Neutrophil (primary cell): ENCODE data around the gene REEP1.

ENCODE experiments used
- H3K27ac ChIP-seq: fragments of 200-600 bp; sonication (generic); 2 replicates; pipeline ENCODE4 v1.5.1; 2016; ENCODE audit warnings: mild to moderate bottlenecking, moderate library complexity
- H3K27me3 ChIP-seq: fragments of 200-600 bp; sonication (generic); 2 replicates; pipeline ENCODE4 v1.6.0; 2016; ENCODE audit warnings: mild to moderate bottlenecking
- H3K36me3 ChIP-seq: fragments of 200-600 bp; sonication (generic); 2 replicates; pipeline ENCODE4 v1.5.1; 2017
- H3K4me1 ChIP-seq, 2 experiments: fragments of 200-600 bp in 1 of 2; sonication (generic) in 1 of 2; 1 replicate in 1 of 2; 2 replicates in 1 of 2; pipeline versions ENCODE4 v1.5.1 to v1.6.1; 2013 to 2016; ENCODE audit warnings: low read depth in 1 of 2, low read length in 1 of 2, mild to moderate bottlenecking in 1 of 2, moderate library complexity in 1 of 2; ENCODE audit not compliant: control insufficient read depth in 1 of 2, insufficient read depth in 1 of 2
- H3K4me3 ChIP-seq, 2 experiments: fragments of 200-600 bp in 1 of 2; sonication (generic) in 1 of 2; 1 replicate in 1 of 2; 2 replicates in 1 of 2; pipeline ENCODE4 v1.5.1; 2013 to 2016; ENCODE audit warnings: low read depth in 1 of 2, low read length in 1 of 2, mild to moderate bottlenecking in 1 of 2, moderate library complexity in 1 of 2
- H3K9me3 ChIP-seq: fragments of 200-600 bp; sonication (generic); 2 replicates; pipeline ENCODE4 v1.5.1; 2016
- TF ChIP-seq, protein P1 (sequence below): fragments of 200-600 bp; sonication (generic); IDR thresholded peaks from 2 replicates; pipeline ENCODE4 v1.5.1; 2016; ENCODE audit warnings: antibody characterized with exemption

Gene REEP1

DNA sequence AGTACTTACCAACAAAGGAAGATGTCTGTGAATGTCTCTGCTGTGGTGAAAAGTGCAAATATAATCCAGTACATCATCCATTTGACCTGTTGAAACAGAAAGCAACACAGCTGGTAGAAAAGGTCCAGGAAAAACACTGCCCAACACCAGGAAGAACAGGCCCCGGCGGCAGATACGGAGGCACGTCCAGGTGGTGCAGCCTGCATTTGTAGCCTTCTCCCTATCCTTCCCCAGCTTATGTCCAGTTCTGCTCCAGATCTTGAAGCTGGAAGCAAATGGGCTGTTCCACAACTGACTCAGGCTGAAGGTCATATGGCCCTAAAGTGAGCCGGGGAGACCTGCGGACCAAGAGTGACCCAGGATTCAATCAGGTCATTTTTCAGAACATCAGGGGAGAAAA, 73.5 kb downstream of the REEP1 start:
- TF ChIP-seq, protein P1, sequence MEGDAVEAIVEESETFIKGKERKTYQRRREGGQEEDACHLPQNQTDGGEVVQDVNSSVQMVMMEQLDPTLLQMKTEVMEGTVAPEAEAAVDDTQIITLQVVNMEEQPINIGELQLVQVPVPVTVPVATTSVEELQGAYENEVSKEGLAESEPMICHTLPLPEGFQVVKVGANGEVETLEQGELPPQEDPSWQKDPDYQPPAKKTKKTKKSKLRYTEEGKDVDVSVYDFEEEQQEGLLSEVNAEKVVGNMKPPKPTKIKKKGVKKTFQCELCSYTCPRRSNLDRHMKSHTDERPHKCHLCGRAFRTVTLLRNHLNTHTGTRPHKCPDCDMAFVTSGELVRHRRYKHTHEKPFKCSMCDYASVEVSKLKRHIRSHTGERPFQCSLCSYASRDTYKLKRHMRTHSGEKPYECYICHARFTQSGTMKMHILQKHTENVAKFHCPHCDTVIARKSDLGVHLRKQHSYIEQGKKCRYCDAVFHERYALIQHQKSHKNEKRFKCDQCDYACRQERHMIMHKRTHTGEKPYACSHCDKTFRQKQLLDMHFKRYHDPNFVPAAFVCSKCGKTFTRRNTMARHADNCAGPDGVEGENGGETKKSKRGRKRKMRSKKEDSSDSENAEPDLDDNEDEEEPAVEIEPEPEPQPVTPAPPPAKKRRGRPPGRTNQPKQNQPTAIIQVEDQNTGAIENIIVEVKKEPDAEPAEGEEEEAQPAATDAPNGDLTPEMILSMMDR = no peak
- Histone ChIP-seq H3K36me3 (no peaks in the 10 kb centered on the region), H3K27ac (no peak overlapping the region), H3K4me1 (no peaks in the 10 kb centered on the region), H3K4me3 (no peak overlapping the region), H3K9me3 (no peaks in the 10 kb centered on the region), H3K27me3 (no peaks in the 10 kb centered on the region)

DNA sequence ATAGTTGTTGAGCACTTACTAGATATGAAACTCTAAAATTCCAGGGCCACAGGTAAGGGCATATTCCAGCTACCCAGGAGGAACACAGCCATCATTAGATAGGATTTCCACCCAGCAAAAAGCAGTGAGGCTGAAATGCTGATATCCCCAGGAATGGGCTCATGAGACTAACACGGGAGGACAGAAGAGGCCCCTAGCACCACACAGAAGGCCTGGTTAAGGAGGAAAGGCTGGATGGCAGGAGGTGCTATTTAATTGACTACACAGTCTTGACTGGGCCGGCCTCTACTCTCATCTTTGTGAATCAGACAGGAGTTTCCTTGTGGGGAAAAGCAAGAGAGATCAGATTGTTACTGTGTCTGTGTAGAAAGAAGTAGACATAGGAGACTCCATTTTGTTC, 76.4 kb downstream of the REEP1 start:
- H3K27ac ChIP-seq = no peak overlapping the region
- H3K4me3 ChIP-seq = no peak overlapping the region
- H3K36me3 ChIP-seq = no peaks in the 10 kb centered on the region
- no peaks in the 10 kb centered on the region for H3K27me3 ChIP-seq
- TF ChIP-seq, protein P1 = no peak
- no peaks in the 10 kb centered on the region for H3K9me3 ChIP-seq
- no peaks in the 10 kb centered on the region for H3K4me1 ChIP-seq

DNA sequence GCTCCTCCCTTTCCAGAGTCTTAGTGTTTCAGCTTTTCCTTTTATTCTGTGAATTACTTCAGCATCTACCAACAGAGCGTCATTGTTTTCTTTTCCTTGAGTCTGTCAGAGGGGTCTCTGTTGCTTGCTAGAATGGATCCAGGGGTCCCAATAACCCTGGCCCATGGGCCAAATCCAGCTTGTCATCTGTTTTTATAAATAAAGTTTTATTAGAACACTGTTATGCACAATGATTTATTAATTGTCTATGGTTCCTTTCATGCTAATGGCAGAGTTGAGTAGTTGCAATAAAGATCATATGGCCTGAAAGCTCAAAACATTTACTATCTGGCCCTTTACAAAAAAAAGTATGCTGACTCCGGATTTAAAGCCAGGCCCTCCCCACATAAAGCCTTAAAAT, 79.3 kb downstream of the REEP1 start:
- Histone ChIP-seq H3K9me3 (no peaks in the 10 kb centered on the region), H3K27ac (no peak overlapping the region), H3K4me3 (no peak overlapping the region), H3K27me3 (peaks cover 23% of the 10 kb centered on the region), H3K4me1 (no peaks in the 10 kb centered on the region), H3K36me3 (no peaks in the 10 kb centered on the region)
- TF ChIP-seq, protein P1 = no peak

DNA sequence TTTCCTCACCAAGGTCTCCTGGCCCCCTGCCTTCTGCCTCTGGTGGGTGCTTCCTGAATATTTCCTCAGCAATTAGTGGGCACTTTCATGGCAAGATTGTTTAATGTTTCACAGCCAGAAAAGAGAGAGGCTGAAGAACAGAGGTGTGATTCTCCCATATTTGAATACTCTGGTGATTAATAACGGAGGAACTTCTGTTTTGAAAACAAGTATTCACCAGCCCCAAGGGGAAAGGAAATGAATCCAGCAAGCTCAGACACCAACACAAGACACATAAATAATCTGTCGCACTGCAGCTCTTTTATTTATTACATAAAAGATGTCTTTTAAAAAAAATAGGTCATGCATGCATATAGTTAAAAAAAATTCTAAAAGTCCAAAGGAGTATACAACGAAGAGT, 80.4 kb downstream of the REEP1 start:
- no peaks in the 10 kb centered on the region for H3K4me1 ChIP-seq
- H3K27ac ChIP-seq = no peak overlapping the region
- no peaks in the 10 kb centered on the region for H3K36me3 ChIP-seq
- peaks cover 29% of the 10 kb centered on the region for H3K27me3 ChIP-seq
- H3K9me3 ChIP-seq = no peaks in the 10 kb centered on the region
- H3K4me3 ChIP-seq = no peak overlapping the region
- TF ChIP-seq, protein P1 = no peak

DNA sequence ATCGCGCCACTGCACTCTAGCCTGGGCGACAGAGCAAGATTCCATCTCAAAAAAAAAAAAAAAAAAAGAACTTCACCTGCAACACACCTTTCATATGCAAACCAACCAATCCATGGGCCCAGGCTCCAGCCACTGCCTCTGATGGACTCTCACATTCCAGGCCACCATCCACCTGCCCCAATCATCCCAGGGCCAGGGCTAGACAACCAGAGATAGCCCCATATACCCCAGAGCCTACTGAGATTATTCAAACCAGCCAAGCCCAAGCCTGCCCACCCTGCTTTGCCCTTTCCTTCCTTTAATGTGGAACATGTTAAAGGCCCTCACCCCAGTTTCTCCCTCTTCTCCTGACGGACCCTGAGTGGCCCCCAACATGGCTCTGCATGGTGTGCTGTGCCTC, 81.1 kb downstream of the REEP1 start:
- TF ChIP-seq, protein P1 = no peak
- H3K4me3 ChIP-seq = no peak overlapping the region
- H3K27ac ChIP-seq = no peak overlapping the region
- H3K4me1 ChIP-seq = no peaks in the 10 kb centered on the region
- no peaks in the 10 kb centered on the region for H3K36me3 ChIP-seq
- peaks cover 29% of the 10 kb centered on the region for H3K27me3 ChIP-seq
- H3K9me3 ChIP-seq = no peaks in the 10 kb centered on the region
